Astrocyte of the cerebellum (primary cell): Measurements from ENCODE around the gene RBM15.

ENCODE experiments used
- DNase-seq: peaks from one replicate; pipeline ENCODE4 v3.0.0-alpha.2; 2011; ENCODE audit warnings: low read depth
- H3K4me3 ChIP-seq: 2 replicates; pipeline ENCODE4 v1.5.1; 2011; ENCODE audit warnings: mild to moderate bottlenecking, low read depth, low read length, moderate library complexity
- in situ Hi-C: cut with HindIII; loops from 2 replicates; pipeline ENCODE4 v1.10.0; 2017; ENCODE audit warnings: low sequenced_read_pairs
- TF ChIP-seq, protein P1 (sequence below): IDR thresholded peaks from 2 replicates; pipeline ENCODE4 v1.5.1; 2012; ENCODE audit warnings: low read length, low read depth, moderate library complexity, mild to moderate bottlenecking; ENCODE audit errors: missing control alignments

RBM15 gene

DNA sequence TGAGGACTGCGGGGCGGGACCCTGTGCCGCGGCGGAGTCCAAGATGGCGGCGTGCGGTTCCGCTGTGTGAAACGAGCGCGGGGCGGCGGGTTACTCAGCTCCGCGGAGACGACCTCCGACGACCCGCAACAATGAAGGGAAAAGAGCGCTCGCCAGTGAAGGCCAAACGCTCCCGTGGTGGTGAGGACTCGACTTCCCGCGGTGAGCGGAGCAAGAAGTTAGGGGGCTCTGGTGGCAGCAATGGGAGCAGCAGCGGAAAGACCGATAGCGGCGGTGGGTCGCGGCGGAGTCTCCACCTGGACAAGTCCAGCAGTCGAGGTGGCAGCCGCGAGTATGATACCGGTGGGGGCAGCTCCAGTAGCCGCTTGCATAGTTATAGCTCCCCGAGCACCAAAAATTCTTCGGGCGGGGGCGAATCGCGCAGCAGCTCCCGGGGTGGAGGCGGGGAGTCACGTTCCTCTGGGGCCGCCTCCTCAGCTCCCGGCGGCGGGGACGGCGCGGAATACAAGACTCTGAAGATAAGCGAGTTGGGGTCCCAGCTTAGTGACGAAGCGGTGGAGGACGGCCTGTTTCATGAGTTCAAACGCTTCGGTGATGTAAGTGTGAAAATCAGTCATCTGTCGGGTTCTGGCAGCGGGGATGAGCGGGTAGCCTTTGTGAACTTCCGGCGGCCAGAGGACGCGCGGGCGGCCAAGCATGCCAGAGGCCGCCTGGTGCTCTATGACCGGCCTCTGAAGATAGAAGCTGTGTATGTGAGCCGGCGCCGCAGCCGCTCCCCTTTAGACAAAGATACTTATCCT is 430 bp downstream of the RBM15 start:
- peak overlapping the region; percentile 84 for H3K4me3 ChIP-seq
- in situ Hi-C loops, result no loop called here
- DNase-seq, result no peak
- TF ChIP-seq, protein P1, sequence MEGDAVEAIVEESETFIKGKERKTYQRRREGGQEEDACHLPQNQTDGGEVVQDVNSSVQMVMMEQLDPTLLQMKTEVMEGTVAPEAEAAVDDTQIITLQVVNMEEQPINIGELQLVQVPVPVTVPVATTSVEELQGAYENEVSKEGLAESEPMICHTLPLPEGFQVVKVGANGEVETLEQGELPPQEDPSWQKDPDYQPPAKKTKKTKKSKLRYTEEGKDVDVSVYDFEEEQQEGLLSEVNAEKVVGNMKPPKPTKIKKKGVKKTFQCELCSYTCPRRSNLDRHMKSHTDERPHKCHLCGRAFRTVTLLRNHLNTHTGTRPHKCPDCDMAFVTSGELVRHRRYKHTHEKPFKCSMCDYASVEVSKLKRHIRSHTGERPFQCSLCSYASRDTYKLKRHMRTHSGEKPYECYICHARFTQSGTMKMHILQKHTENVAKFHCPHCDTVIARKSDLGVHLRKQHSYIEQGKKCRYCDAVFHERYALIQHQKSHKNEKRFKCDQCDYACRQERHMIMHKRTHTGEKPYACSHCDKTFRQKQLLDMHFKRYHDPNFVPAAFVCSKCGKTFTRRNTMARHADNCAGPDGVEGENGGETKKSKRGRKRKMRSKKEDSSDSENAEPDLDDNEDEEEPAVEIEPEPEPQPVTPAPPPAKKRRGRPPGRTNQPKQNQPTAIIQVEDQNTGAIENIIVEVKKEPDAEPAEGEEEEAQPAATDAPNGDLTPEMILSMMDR, result peak; percentile 61

DNA sequence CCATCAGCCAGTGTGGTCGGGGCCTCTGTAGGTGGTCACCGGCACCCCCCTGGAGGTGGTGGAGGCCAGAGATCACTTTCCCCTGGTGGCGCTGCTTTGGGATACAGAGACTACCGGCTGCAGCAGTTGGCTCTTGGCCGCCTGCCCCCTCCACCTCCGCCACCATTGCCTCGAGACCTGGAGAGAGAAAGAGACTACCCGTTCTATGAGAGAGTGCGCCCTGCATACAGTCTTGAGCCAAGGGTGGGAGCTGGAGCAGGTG is 961 bp downstream of the RBM15 start:
- peak overlapping the region; percentile 84 for H3K4me3 ChIP-seq
- TF ChIP-seq, protein P1, result no peak
- DNase-seq, result no peak
- in situ Hi-C loops, result no loop called here

DNA sequence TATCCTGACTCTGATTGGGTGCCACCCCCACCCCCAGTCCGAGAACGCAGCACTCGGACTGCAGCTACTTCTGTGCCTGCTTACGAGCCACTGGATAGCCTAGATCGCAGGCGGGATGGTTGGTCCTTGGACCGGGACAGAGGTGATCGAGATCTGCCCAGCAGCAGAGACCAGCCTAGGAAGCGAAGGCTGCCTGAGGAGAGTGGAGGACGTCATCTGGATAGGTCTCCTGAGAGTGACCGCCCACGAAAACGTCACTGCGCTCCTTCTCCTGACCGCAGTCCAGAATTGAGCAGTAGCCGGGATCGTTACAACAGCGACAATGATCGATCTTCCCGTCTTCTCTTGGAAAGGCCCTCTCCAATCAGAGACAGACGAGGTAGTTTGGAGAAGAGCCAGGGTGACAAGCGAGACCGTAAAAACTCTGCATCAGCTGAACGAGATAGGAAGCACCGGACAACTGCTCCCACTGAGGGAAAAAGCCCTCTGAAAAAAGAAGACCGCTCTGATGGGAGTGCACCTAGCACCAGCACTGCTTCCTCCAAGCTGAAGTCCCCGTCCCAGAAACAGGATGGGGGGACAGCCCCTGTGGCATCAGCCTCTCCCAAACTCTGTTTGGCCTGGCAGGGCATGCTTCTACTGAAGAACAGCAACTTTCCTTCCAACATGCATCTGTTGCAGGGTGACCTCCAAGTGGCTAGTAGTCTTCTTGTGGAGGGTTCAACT is 2.1 kb downstream of the RBM15 start:
- peak overlapping the region; percentile 19 for H3K4me3 ChIP-seq
- in situ Hi-C loops, result no loop called here
- no peak for DNase-seq
- TF ChIP-seq, protein P1, result no peak

DNA sequence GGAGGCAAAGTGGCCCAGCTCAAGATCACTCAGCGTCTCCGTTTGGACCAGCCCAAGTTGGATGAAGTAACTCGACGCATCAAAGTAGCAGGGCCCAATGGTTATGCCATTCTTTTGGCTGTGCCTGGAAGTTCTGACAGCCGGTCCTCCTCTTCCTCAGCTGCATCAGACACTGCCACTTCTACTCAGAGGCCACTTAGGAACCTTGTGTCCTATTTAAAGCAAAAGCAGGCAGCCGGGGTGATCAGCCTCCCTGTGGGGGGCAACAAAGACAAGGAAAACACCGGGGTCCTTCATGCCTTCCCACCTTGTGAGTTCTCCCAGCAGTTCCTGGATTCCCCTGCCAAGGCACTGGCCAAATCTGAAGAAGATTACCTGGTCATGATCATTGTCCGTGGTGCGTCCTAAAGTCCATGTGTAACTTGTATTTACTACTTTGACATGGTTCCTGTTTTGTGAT is 2.7 kb downstream of the RBM15 start:
- TF ChIP-seq, protein P1, result no peak
- in situ Hi-C loops, result no loop called here
- no peak for DNase-seq
- H3K4me3 ChIP-seq, result peak overlapping the region; percentile 19

DNA sequence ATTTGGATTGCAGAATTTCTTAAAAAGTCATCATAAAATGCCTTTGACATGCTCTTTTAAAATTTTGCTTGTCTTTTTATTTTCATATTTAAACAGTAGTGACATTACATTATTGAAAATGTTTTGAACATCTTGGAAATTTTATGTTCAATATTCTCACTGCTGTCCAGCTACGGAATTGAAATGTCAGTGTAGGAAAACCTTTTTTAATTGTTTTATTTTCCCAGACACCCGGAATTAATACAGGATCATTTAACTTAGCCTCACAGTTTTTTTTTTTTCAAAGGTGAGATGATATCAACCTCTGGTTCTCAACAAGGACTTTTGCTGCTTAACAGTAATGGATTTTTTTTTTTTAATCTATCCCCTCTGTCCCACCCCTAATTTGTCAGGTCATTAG is 4.1 kb downstream of the RBM15 start:
- no peak for DNase-seq
- no peak overlapping the region for H3K4me3 ChIP-seq
- in situ Hi-C loops, result no loop called here
- TF ChIP-seq, protein P1, result no peak

DNA sequence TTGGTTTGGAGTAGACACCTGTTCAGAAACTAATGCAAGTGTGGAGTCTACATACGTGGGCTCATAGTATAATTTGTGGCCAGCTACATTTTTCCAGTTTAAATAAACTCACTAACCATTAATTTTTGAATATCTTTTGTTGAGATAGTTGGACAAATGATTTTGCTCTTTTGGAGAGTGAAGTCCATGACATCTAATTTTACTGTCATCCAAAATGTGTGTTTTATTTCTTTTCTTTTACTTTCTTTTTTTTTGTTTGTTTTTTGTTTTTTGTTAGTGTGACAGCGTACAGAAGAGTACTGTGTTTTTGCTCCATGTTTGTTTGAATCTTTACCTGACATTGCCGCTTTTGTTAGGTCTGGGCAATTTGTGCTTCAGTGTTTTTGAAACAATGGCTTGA is 5.0 kb downstream of the RBM15 start:
- TF ChIP-seq, protein P1, result no peak
- in situ Hi-C loops, result no loop called here
- DNase-seq, result no peak
- no peak overlapping the region for H3K4me3 ChIP-seq
